Mucosa of rectum (tissue), 2 donors: Measurements from ENCODE around the gene DOCK8.

ENCODE experiments used
- H3K27ac ChIP-seq, 2 donors: one replicate each; pipeline ENCODE4 v1.7.0; 2013; ENCODE audit warnings: inconsistent platforms in 2 of 2, low read depth in 2 of 2, low read length in 2 of 2
- H3K27me3 ChIP-seq, 2 donors: one replicate each; pipeline ENCODE4 v1.7.0; 2013; ENCODE audit warnings: low read length in 2 of 2; ENCODE audit not compliant: control insufficient read depth in 2 of 2, insufficient read depth in 2 of 2
- H3K36me3 ChIP-seq, 2 donors: one replicate each; pipeline ENCODE4 v1.7.0; 2013; ENCODE audit warnings: low read length in 2 of 2; ENCODE audit not compliant: control insufficient read depth in 2 of 2, insufficient read depth in 2 of 2
- H3K4me1 ChIP-seq, 2 donors: one replicate each; pipeline ENCODE4 v1.7.0; 2013; ENCODE audit warnings: low read length in 2 of 2, mild to moderate bottlenecking in 1 of 2; ENCODE audit not compliant: control insufficient read depth in 2 of 2, insufficient read depth in 2 of 2
- H3K4me3 ChIP-seq, 2 donors: one replicate each; pipeline ENCODE4 v1.7.0; 2013; ENCODE audit warnings: low read length in 2 of 2
- H3K9ac ChIP-seq, 2 donors: one replicate each; pipeline ENCODE4 v1.7.0; 2013; ENCODE audit warnings: low read length in 2 of 2, low read depth in 1 of 2, mild to moderate bottlenecking in 1 of 2
- H3K9me3 ChIP-seq, 2 donors: one replicate each; pipeline ENCODE4 v1.7.0; 2013; ENCODE audit warnings: low read length in 2 of 2; ENCODE audit not compliant: control insufficient read depth in 2 of 2
- donor health status: healthy.
- donor health status: Normal muscosa, but diverticular disease.

The DOCK8 gene

DNA sequence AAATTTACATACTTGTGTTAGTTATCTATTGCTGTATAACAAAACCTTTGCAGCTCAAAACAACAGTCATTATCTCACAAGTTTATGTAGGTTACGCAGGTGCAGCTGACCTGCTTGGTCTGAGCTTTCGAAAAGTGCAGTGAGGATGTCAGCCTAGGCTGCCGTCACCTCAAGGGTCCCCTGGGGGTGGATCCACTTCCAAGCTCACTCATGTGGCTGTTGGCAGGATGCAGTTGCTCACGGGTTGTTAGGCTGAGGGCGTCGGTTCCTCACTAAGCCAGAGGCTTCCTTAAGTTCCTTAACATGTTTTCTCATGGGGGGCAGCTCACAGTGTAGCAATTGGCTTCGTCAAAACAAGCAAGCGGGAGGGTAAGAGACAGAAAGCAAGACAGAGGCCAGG lies 139.8 kb downstream of the DOCK8 start:
- H3K4me1 ChIP-seq, result no peaks in the 10 kb centered on the region
- H3K4me3 ChIP-seq, result no peak overlapping the region
- peaks cover 0 to 13% of the 10 kb centered on the region in 2 donors for H3K36me3 ChIP-seq
- no peak overlapping the region for H3K27ac ChIP-seq
- H3K27me3 ChIP-seq, result no peaks in the 10 kb centered on the region
- no peaks in the 10 kb centered on the region for H3K9me3 ChIP-seq
- H3K9ac ChIP-seq, result no peak overlapping the region

DNA sequence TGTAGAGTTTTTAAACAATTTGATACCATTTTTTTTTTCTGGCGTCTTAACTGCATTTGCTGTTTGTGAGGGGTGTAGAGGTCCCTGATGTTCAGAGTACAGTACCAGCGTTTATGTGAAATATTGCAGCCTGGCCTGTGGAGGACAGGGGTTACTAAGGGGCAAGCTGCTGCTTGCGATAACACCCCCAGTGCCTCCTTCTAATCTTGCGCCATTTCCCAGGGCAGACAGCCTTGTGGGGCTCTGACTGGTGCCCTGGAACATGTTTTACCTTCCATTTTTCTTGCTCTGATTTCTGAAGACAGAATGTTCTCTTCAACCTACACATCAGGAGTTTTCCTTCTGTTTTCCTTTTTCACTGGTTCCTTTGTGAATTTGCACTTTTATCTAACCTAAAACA lies 142.9 kb downstream of the DOCK8 start:
- H3K27ac ChIP-seq, result no peak overlapping the region
- H3K4me1 ChIP-seq, result no peaks in the 10 kb centered on the region
- H3K9ac ChIP-seq, result no peak overlapping the region
- no peak overlapping the region for H3K4me3 ChIP-seq
- no peaks in the 10 kb centered on the region for H3K9me3 ChIP-seq
- no peaks in the 10 kb centered on the region for H3K27me3 ChIP-seq
- H3K36me3 ChIP-seq, result peaks cover 0 to 3% of the 10 kb centered on the region in 2 donors

DNA sequence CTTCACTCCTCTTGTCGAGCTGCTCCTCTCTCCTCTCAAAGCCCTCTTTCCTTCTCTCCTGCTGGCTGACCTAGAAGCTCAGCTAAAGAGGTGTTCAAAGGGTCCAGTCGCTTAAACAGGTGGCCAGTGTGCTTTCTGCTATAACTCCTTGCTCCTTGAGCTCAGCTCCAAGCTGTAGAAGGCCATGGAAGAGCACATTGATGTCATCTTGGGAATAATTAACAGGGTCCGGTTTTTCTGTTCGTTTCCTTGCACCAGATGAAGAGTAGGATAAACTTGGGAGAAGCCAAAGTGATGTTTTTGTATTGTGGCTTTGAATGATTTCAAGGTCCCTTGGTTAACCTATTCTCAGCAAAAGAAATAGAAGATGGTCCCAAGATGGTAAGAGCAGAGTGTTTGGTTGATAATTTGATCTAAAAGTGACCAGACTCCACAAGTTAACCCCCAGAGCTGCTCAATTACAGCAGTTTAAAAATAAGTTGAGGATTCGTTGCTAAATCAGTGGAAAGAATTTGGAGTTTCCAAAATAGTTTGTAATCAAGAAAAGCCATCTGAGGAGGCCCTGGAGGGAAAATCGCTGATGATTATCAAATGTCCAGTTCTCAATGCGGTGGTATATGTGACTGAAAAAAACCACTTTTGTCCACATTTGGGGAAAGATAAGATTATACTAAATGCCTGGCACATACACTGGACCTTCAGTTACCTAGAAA lies 148.1 kb downstream of the DOCK8 start:
- Histone ChIP-seq H3K36me3 (peaks cover 0 to 3% of the 10 kb centered on the region in 2 donors), H3K9ac (no peak overlapping the region), H3K4me3 (no peak overlapping the region), H3K27me3 (no peaks in the 10 kb centered on the region), H3K4me1 (no peaks in the 10 kb centered on the region), H3K27ac (no peak overlapping the region), H3K9me3 (no peaks in the 10 kb centered on the region)

- H3K9me3 ChIP-seq, result no peaks in the 10 kb centered on the region
- peaks cover 0 to 7% of the 10 kb centered on the region in 2 donors for H3K36me3 ChIP-seq
- H3K4me1 ChIP-seq, result no peaks in the 10 kb centered on the region
- no peak overlapping the region for H3K27ac ChIP-seq
- H3K9ac ChIP-seq, result no peak overlapping the region
- H3K4me3 ChIP-seq, result no peak overlapping the region
- no peaks in the 10 kb centered on the region for H3K27me3 ChIP-seq
These were observed 148.6 kb downstream of the DOCK8 start for GRCh38 chr9:363274-363612.

DNA sequence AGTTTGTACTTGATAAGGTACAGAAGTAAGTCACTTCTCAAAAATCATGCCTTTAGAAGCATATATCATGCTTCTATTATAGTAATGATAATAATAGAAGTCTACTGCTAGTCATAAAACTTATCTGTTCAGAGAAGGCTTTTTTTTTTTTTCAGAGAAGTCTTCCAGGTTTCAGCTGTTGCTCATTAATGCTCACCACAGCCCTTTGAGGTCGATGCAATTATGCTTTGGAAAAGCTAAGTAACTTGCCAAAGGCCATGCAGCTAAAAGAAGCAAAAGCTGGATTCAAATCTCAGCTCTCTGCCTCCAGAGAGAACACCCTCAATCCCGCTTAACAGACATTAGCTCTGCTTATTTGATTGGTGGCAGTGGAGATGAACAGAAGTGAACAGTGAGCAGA lies 150.8 kb downstream of the DOCK8 start:
- no peak overlapping the region for H3K9ac ChIP-seq
- H3K4me3 ChIP-seq, result no peak overlapping the region
- H3K27ac ChIP-seq, result no peak overlapping the region
- H3K4me1 ChIP-seq, result no peaks in the 10 kb centered on the region
- H3K27me3 ChIP-seq, result no peaks in the 10 kb centered on the region
- H3K36me3 ChIP-seq, result peaks cover 0 to 10% of the 10 kb centered on the region in 2 donors
- no peaks in the 10 kb centered on the region for H3K9me3 ChIP-seq

DNA sequence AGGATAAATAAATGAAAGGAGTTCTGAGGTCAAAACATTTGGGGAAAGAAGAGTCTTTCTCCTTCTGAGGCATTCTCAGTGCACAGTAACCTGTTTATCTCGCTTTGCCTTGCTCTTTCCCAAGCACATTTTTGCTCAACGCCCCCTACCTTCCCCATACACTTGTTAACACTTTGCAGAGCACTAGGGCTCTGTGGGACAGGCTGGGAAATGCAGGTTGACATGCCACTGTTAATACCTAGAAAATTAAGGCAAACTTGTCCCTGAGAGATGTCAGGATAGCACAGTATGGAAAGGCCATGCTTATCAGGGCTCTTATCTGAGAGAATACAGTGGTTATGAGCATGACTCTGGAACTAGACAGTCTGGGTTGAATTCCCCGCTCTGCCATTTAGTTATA lies 152.0 kb downstream of the DOCK8 start:
- Histone ChIP-seq H3K9ac (no peak overlapping the region), H3K27ac (no peak overlapping the region), H3K4me1 (no peaks in the 10 kb centered on the region), H3K4me3 (no peak overlapping the region), H3K36me3 (peaks cover 0 to 15% of the 10 kb centered on the region in 2 donors), H3K9me3 (no peaks in the 10 kb centered on the region), H3K27me3 (no peaks in the 10 kb centered on the region)

GRCh38 chr9:370086-370485 lies 155.4 kb downstream of the DOCK8 start:
- Histone ChIP-seq H3K9me3 (no peaks in the 10 kb centered on the region), H3K27me3 (no peaks in the 10 kb centered on the region), H3K36me3 (peaks cover 0 to 17% of the 10 kb centered on the region in 2 donors)

DNA sequence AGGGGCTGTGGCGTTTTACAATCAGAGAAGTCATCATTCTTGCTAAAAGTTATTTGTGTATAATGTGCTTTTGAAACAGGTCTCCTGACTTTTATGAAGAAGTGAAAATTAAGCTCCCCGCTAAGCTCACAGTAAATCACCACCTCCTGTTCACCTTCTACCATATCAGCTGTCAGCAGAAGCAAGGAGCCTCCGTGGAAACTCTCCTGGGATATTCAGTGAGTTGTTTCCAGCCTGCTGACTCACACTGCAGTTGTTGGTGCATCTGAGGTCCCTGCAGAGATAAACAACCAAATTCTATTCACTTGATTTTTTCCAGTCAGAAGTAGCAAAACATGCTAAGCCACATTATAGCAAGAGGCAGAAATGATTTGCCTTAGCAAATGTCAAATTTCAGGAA lies 156.7 kb downstream of the DOCK8 start:
- Histone ChIP-seq H3K36me3 (peaks cover 0 to 17% of the 10 kb centered on the region in 2 donors), H3K27me3 (no peaks in the 10 kb centered on the region), H3K4me3 (no peak overlapping the region), H3K27ac (no peak overlapping the region), H3K9ac (no peak overlapping the region), H3K4me1 (no peaks in the 10 kb centered on the region), H3K9me3 (no peaks in the 10 kb centered on the region)

More at GRCh38 chr9:370086-370485, 155.4 kb downstream of the DOCK8 start:
- no peak overlapping the region for H3K4me3 ChIP-seq
- no peaks in the 10 kb centered on the region for H3K4me1 ChIP-seq
- no peak overlapping the region for H3K27ac ChIP-seq
- H3K9ac ChIP-seq, result no peak overlapping the region

DNA sequence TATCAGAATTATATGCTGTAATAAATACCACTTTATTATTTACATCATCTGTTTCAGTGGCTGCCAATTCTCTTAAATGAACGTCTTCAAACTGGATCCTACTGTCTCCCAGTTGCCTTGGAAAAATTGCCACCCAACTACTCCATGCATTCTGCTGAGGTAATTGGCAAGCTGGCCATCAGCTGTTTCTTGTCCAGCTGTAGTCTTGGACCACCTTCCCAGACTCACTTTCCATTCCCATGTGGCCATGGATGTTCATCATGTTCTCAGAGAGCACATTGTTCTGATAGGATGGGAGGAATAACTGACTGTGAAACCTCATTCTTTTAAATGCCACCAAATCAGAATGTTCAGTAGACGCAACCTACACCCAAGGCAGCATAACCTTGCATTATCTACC lies 157.5 kb downstream of the DOCK8 start:
- Histone ChIP-seq H3K36me3 (peaks cover 0 to 25% of the 10 kb centered on the region in 2 donors), H3K27me3 (no peaks in the 10 kb centered on the region), H3K27ac (no peak overlapping the region), H3K4me3 (no peak overlapping the region), H3K9me3 (no peaks in the 10 kb centered on the region), H3K9ac (no peak overlapping the region), H3K4me1 (no peaks in the 10 kb centered on the region)

GRCh38 chr9:373759-374206 lies 159.1 kb downstream of the DOCK8 start:
- Histone ChIP-seq H3K27ac (no peak overlapping the region), H3K9ac (no peak overlapping the region), H3K4me3 (no peak overlapping the region), H3K9me3 (no peaks in the 10 kb centered on the region), H3K27me3 (no peaks in the 10 kb centered on the region), H3K36me3 (peaks cover 3 to 26% of the 10 kb centered on the region in 2 donors), H3K4me1 (no peaks in the 10 kb centered on the region)
